GM23338 (cell line): Measurements from ENCODE around the gene PLIN5. TPM values are rescaled to one million over a fixed set of nuclear protein-coding genes. Genes with fewer than 3 reads are reported as not detected.

Experiments used
- ATAC-seq: fragments of 200-7000 bp; cut with Tn5 transposase; 3 replicates; pipeline ENCODE4 v1.9.1; 2020
- DNase-seq: peaks from one replicate; pipeline ENCODE4 v3.0.0-alpha.2; 2015; ENCODE audit warnings: low spot score
- H2AFZ ChIP-seq: fragments of 200-600 bp; sonication (generic); 2 replicates; pipeline ENCODE4 v1.8.0; 2016; ENCODE audit warnings: antibody characterized with exemption, mild to moderate bottlenecking, moderate library complexity
- H3F3A ChIP-seq: fragments of 200-600 bp; sonication (generic); replicated peaks from 2 replicates; pipeline ENCODE4 v1.8.0; 2017; ENCODE audit warnings: antibody characterized with exemption, mixed run types, low read depth
- H3K27ac ChIP-seq: fragments of 200-600 bp; sonication (generic); 2 replicates; pipeline ENCODE4 v1.6.1; 2016; ENCODE audit warnings: low read depth
- H3K27me3 ChIP-seq: fragments of 200-600 bp; sonication (generic); 2 replicates; pipeline ENCODE4 v1.8.0; 2016; ENCODE audit warnings: mild to moderate bottlenecking, mixed run types, moderate library complexity; ENCODE audit not compliant: insufficient read depth
- H3K36me3 ChIP-seq: fragments of 200-600 bp; sonication (generic); 2 replicates; pipeline ENCODE4 v1.8.0; 2016; ENCODE audit warnings: mild to moderate bottlenecking; ENCODE audit not compliant: insufficient read depth
- H3K4me1 ChIP-seq: fragments of 200-600 bp; sonication (generic); 2 replicates; pipeline ENCODE4 v1.8.0; 2016; ENCODE audit warnings: mild to moderate bottlenecking, moderate library complexity; ENCODE audit not compliant: insufficient read depth
- H3K4me2 ChIP-seq: fragments of 200-600 bp; sonication (generic); 2 replicates; pipeline ENCODE4 v1.7.1; 2017; ENCODE audit warnings: mixed run types
- H3K4me3 ChIP-seq: fragments of 200-600 bp; sonication (generic); 2 replicates; pipeline ENCODE4 v1.6.1; 2016; ENCODE audit warnings: mixed run types
- H3K79me2 ChIP-seq: fragments of 200-600 bp; sonication (generic); replicated peaks from 2 replicates; pipeline ENCODE4 v1.8.0; 2017; ENCODE audit warnings: mild to moderate bottlenecking; ENCODE audit not compliant: insufficient read depth
- H3K9me2 ChIP-seq: fragments of 200-600 bp; sonication (generic); 2 replicates; pipeline ENCODE4 v1.8.0; 2017; ENCODE audit not compliant: insufficient read depth
- H4K20me1 ChIP-seq: fragments of 200-600 bp; sonication (generic); replicated peaks from 2 replicates; pipeline ENCODE4 v1.8.0; 2017; ENCODE audit warnings: mild to moderate bottlenecking; ENCODE audit not compliant: insufficient read depth
- H3K27ac Mint-ChIP-seq: 2 replicates; pipeline ENCODE4 v1.8.0; 2020; ENCODE audit warnings: inconsistent platforms, mild to moderate bottlenecking, moderate library complexity, mixed read lengths
- H3K27me3 Mint-ChIP-seq: 3 replicates; pipeline ENCODE4 v1.8.0; 2022; ENCODE audit warnings: low read depth, mild to moderate bottlenecking, moderate library complexity, mixed read lengths, inconsistent platforms; ENCODE audit not compliant: insufficient read depth, poor library complexity
- H3K36me3 Mint-ChIP-seq: 3 replicates; pipeline ENCODE4 v1.8.0; 2021; ENCODE audit warnings: low read depth, mild to moderate bottlenecking, inconsistent platforms, moderate library complexity, mixed read lengths
- H3K4me1 Mint-ChIP-seq: 3 replicates; pipeline ENCODE4 v1.8.0; 2020; ENCODE audit warnings: mild to moderate bottlenecking, inconsistent platforms, mixed read lengths
- H3K4me3 Mint-ChIP-seq: 3 replicates; pipeline ENCODE4 v1.8.0; 2021; ENCODE audit warnings: moderate library complexity, mild to moderate bottlenecking, inconsistent platforms, mixed read lengths
- H3K9me3 Mint-ChIP-seq: 3 replicates; pipeline ENCODE4 v1.8.0; 2020; ENCODE audit warnings: moderate library complexity, mild to moderate bottlenecking, inconsistent platforms, mixed read lengths
- CREB1 ChIP-seq: fragments of 250-450 bp; sonication (Bioruptor Pico); IDR thresholded peaks from 2 replicates; pipeline ENCODE4 v1.5.0; 2020; ENCODE audit warnings: low read depth, mild to moderate bottlenecking, moderate library complexity
- CTCF ChIP-seq, 2 experiments: fragments of 200-600 bp in 1 of 2; sonication (generic) in 1 of 2; conservative IDR thresholded peaks; 2 replicates each; pipeline versions ENCODE4 v1.5.1 to v1.6.1; 2016 to 2017; ENCODE audit warnings: antibody characterized with exemption in 2 of 2, low read depth in 2 of 2, mild to moderate bottlenecking in 2 of 2, moderate library complexity in 1 of 2
- ETS1 ChIP-seq: IDR thresholded peaks from 2 replicates; pipeline ENCODE4 v1.6.1; 2016; ENCODE audit warnings: antibody characterized with exemption
- EZH2 ChIP-seq: fragments of 200-600 bp; sonication (generic); IDR thresholded peaks from one replicate; pipeline ENCODE4 v1.8.0; 2017; ENCODE audit warnings: antibody characterized with exemption, mild to moderate bottlenecking, low read depth; ENCODE audit not compliant: unreplicated experiment
- EZH2phosphoT487 ChIP-seq: fragments of 200-600 bp; sonication (generic); IDR thresholded peaks from one replicate; pipeline ENCODE4 v1.8.1; 2018; ENCODE audit warnings: antibody characterized with exemption; ENCODE audit not compliant: unreplicated experiment
- REST ChIP-seq: IDR thresholded peaks from one replicate; pipeline ENCODE4 v1.6.1; 2018; ENCODE audit warnings: antibody characterized with exemption; ENCODE audit not compliant: unreplicated experiment
- STAT1 ChIP-seq: IDR thresholded peaks from one replicate; pipeline ENCODE4 v1.6.1; 2016; ENCODE audit warnings: antibody characterized with exemption; ENCODE audit not compliant: unreplicated experiment
- ZNF331 ChIP-seq: fragments of 250-450 bp; sonication (Bioruptor Pico); IDR thresholded peaks from 2 replicates; pipeline ENCODE4 v1.5.0; 2020; ENCODE audit warnings: low read depth, mild to moderate bottlenecking, moderate library complexity
- ZNF462 ChIP-seq: fragments of 250-450 bp; sonication (Bioruptor Pico); IDR thresholded peaks from 2 replicates; pipeline ENCODE4 v1.5.0; 2020; ENCODE audit warnings: mild to moderate bottlenecking, moderate library complexity
- polyA plus RNA-seq: library from polyadenylated mRNA; unstranded; fragments of >200 nt; fragmentation: Nextera tagmentation; extraction: Ambion mirVana; gene quantifications from 2 replicates; pipeline ENCODE4 v1.2.1, GENCODE V29; 2016
- total RNA-seq: library from RNA; depleted of rRNA; stranded (reverse); fragments of >200 nt; shearing (Covaris generic); gene quantifications from 2 replicates; pipeline ENCODE4 v1.2.3, GENCODE V29; 2014

The PLIN5 gene
- total and polyA plus RNA-seq, 2 experiments from 2014 or later = 1.9 to 3.5 TPM

GRCh38 chr19:4531562-4532165 is 3.4 kb downstream of the PLIN5 start:
- H3K4me3 ChIP-seq = no peak overlapping the region
- TF ChIP-seq ZNF331 (CRISPR knock-in tag) (no peak), STAT1 (no peak), ETS1 (no peak), CREB1 (CRISPR knock-in tag) (no peak), EZH2 (no peak), ZNF462 (CRISPR knock-in tag) (no peak), REST (no peak), EZH2phosphoT487 (no peak), CTCF (conservative IDR thresholded peaks at IDR 0.05; ENCODE audit: low read depth in 2 of 2) (no peak)
- H3K4me2 ChIP-seq = no peak overlapping the region
- H2AFZ ChIP-seq = no peak overlapping the region
- peaks cover 17% of the 10 kb centered on the region for H3K27me3 ChIP-seq
- H3K27ac ChIP-seq = no peak overlapping the region
- ATAC-seq (no peak), DNase-seq (no peak)
- no peaks in the 10 kb centered on the region; the same call in 1 of the 2 replicates for H3K4me1 ChIP-seq
- H3F3A ChIP-seq = peaks cover 6% of the 10 kb centered on the region; the same call in 1 of the 2 replicates
- H3K4me3 Mint-ChIP-seq = no peak overlapping the region
- H3K27ac Mint-ChIP-seq = no peak overlapping the region
- H4K20me1 ChIP-seq = no peaks in the 10 kb centered on the region; the same call in 1 of the 2 replicates
- H3K27me3 Mint-ChIP-seq = peaks cover 15% of the 10 kb centered on the region
- no peaks in the 10 kb centered on the region for H3K4me1 Mint-ChIP-seq
- H3K36me3 ChIP-seq = no peaks in the 10 kb centered on the region
- no peaks in the 10 kb centered on the region for H3K36me3 Mint-ChIP-seq
- H3K9me2 ChIP-seq = no peaks in the 10 kb centered on the region
- no peaks in the 10 kb centered on the region for H3K9me3 Mint-ChIP-seq
- no peaks in the 10 kb centered on the region for H3K79me2 ChIP-seq
